Measurements from ENCODE around the gene NEDD8. TPM values are rescaled to one million over a fixed set of nuclear protein-coding genes. Genes with fewer than 3 reads are reported as not detected.

The NEDD8 gene
- total RNA-seq, 2 donors from 2014 or later = 28.7 to 77.6 TPM

GRCh38 chr14:24270537-24271133 lies 38.5 kb upstream of the NEDD8 start:
- peaks cover 45% of the 10 kb centered on the region for H3K4me1 ChIP-seq

GRCh38 chr14:24269910-24270536 lies 37.9 kb upstream of the NEDD8 start:
- Histone ChIP-seq H3K36me3 (replicated peaks in 1 of 2; ENCODE audit: insufficient read depth in 1 of 2, low read depth in 2 of 2) (peaks cover 0 to 15% of the 10 kb centered on the region in 2 donors), H3K4me1 (peaks cover 41% of the 10 kb centered on the region), H3K27me3 (no peaks in the 10 kb centered on the region), H3K9me3 (no peaks in the 10 kb centered on the region), H3K4me3 (no peak overlapping the region), H3K27ac (no peak overlapping the region)
- ATAC-seq = no peak
- TF ChIP-seq CTCF (IDR thresholded peaks at IDR 0.05) = no peak
- 86 to 93% methylated on average over 12 to 14 of the region's 14 CpGs for WGBS, 2 donors
- DNase-seq = no peak
- intact Hi-C loops (cut with DNase I) = no loop called here

More at GRCh38 chr14:24270537-24271133, 38.5 kb upstream of the NEDD8 start:
- Histone ChIP-seq H3K27ac (peak overlapping the region; percentile 90 to 96 (median 94)), H3K27me3 (no peaks in the 10 kb centered on the region), H3K9me3 (no peaks in the 10 kb centered on the region), H3K4me3 (peak overlapping the region; percentile 56 to 94), H3K36me3 (replicated peaks in 1 of 2; ENCODE audit: insufficient read depth in 1 of 2, low read depth in 2 of 2) (peaks cover 0 to 15% of the 10 kb centered on the region in 2 donors)
- 13 to 90% methylated on average over 2 to 13 of the region's 13 CpGs for WGBS, 2 donors
- no peak for DNase-seq
- intact Hi-C loops (cut with DNase I) = no loop called here
- TF ChIP-seq POLR2A (IDR thresholded peaks at IDR 0.05) (no peak), CTCF (IDR thresholded peaks at IDR 0.05) (no peak)
- no peak for ATAC-seq

GRCh38 chr14:24269368-24269767 lies 37.2 kb upstream of the NEDD8 start:
- 91 to 97% methylated on average over 5 to 8 of the region's 8 CpGs for WGBS, 2 donors
- TF ChIP-seq POLR2A (IDR thresholded peaks at IDR 0.05) (no peak), CTCF (IDR thresholded peaks at IDR 0.05) (no peak)
- Histone ChIP-seq H3K4me3 (no peak overlapping the region), H3K27ac (no peak overlapping the region), H3K9me3 (no peaks in the 10 kb centered on the region), H3K27me3 (no peaks in the 10 kb centered on the region), H3K36me3 (replicated peaks in 1 of 2; ENCODE audit: insufficient read depth in 1 of 2, low read depth in 2 of 2) (peaks cover 0 to 15% of the 10 kb centered on the region in 2 donors), H3K4me1 (peaks cover 35% of the 10 kb centered on the region)
- intact Hi-C loops (cut with DNase I) = no loop called here
- no peak for DNase-seq
- no peak for ATAC-seq

- H3K27ac ChIP-seq = no peak overlapping the region
- intact Hi-C loops (cut with DNase I) = no loop called here
- no peak overlapping the region for H3K4me3 ChIP-seq
- no peaks in the 10 kb centered on the region for H3K9me3 ChIP-seq
- H3K36me3 ChIP-seq (replicated peaks in 1 of 2; ENCODE audit: insufficient read depth in 1 of 2, low read depth in 2 of 2) = peaks cover 0 to 15% of the 10 kb centered on the region in 2 donors
- ATAC-seq (no peak), DNase-seq (no peak)
- no peaks in the 10 kb centered on the region for H3K27me3 ChIP-seq
- H3K4me1 ChIP-seq = peaks cover 23% of the 10 kb centered on the region
- WGBS, 2 donors = 88 to 90% methylated on average over 9 of the region's 9 CpGs
- no peak for TF ChIP-seq POLR2A (IDR thresholded peaks at IDR 0.05)
- no peak for TF ChIP-seq CTCF (IDR thresholded peaks at IDR 0.05)
Measured at GRCh38 chr14:24268225-24268624, 36.1 kb upstream of the NEDD8 start.

GRCh38 chr14:24267516-24267915 lies 35.3 kb upstream of the NEDD8 start:
- no peak for DNase-seq
- Histone ChIP-seq H3K9me3 (no peaks in the 10 kb centered on the region), H3K4me3 (no peak overlapping the region), H3K27ac (no peak overlapping the region), H3K27me3 (no peaks in the 10 kb centered on the region), H3K36me3 (replicated peaks in 1 of 2; ENCODE audit: insufficient read depth in 1 of 2, low read depth in 2 of 2) (peaks cover 0 to 15% of the 10 kb centered on the region in 2 donors), H3K4me1 (peaks cover 16% of the 10 kb centered on the region)
- 90 to 92% methylated on average over 2 to 9 of the region's 9 CpGs for WGBS, 2 donors
- no peak for ATAC-seq
- TF ChIP-seq POLR2A (IDR thresholded peaks at IDR 0.05) = no peak
- TF ChIP-seq CTCF (IDR thresholded peaks at IDR 0.05) = no peak
- intact Hi-C loops (cut with DNase I) = no loop called here
